ENCODE data around the gene POLR2J. TPM values are rescaled to one million over a fixed set of nuclear protein-coding genes. Genes with fewer than 3 reads are reported as not detected.
A peak's percentile ranks its signal among the peaks of the same experiment; 100 is the strongest.

The POLR2J gene
- total RNA-seq, 1 donor from 2014 or later, result 28.4 TPM

GRCh38 chr7:102426268-102427018 lies 52.3 kb downstream of the POLR2J start:
- no peaks in the 10 kb centered on the region for H3K36me3 Mint-ChIP-seq (ENCODE audit: unreplicated experiment)
- H3K27ac Mint-ChIP-seq (ENCODE audit: unreplicated experiment), result peak overlapping the region; percentile 97
- peak overlapping the region; percentile 78 for H3K4me3 Mint-ChIP-seq (ENCODE audit: unreplicated experiment)
- H3K9me3 Mint-ChIP-seq (ENCODE audit: unreplicated experiment), result peaks cover 29% of the 10 kb centered on the region
- peaks cover 15% of the 10 kb centered on the region for H3K27me3 Mint-ChIP-seq (ENCODE audit: unreplicated experiment)
- peaks cover 29% of the 10 kb centered on the region for H3K4me1 Mint-ChIP-seq (ENCODE audit: low read depth, unreplicated experiment)
- no peak for DNase-seq
- TF ChIP-seq, protein P1, sequence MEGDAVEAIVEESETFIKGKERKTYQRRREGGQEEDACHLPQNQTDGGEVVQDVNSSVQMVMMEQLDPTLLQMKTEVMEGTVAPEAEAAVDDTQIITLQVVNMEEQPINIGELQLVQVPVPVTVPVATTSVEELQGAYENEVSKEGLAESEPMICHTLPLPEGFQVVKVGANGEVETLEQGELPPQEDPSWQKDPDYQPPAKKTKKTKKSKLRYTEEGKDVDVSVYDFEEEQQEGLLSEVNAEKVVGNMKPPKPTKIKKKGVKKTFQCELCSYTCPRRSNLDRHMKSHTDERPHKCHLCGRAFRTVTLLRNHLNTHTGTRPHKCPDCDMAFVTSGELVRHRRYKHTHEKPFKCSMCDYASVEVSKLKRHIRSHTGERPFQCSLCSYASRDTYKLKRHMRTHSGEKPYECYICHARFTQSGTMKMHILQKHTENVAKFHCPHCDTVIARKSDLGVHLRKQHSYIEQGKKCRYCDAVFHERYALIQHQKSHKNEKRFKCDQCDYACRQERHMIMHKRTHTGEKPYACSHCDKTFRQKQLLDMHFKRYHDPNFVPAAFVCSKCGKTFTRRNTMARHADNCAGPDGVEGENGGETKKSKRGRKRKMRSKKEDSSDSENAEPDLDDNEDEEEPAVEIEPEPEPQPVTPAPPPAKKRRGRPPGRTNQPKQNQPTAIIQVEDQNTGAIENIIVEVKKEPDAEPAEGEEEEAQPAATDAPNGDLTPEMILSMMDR (IDR thresholded peaks at IDR 0.05; ENCODE audit: partially characterized antibody, unreplicated experiment), result no peak

- DNase-seq, result peak; percentile 77
- Mint-ChIP-seq H3K4me1 (ENCODE audit: low read depth, unreplicated experiment) (peaks cover 27% of the 10 kb centered on the region), H3K9me3 (ENCODE audit: unreplicated experiment) (peaks cover 29% of the 10 kb centered on the region), H3K36me3 (ENCODE audit: unreplicated experiment) (peaks cover 3% of the 10 kb centered on the region), H3K27ac (ENCODE audit: unreplicated experiment) (peak overlapping the region; percentile 97), H3K4me3 (ENCODE audit: unreplicated experiment) (peak overlapping the region; percentile 78), H3K27me3 (ENCODE audit: unreplicated experiment) (peaks cover 14% of the 10 kb centered on the region)
- TF ChIP-seq, protein P1 (IDR thresholded peaks at IDR 0.05; ENCODE audit: partially characterized antibody, unreplicated experiment), result no peak
Measured at GRCh38 chr7:102425639-102426267, 53.0 kb downstream of the POLR2J start.

DNA sequence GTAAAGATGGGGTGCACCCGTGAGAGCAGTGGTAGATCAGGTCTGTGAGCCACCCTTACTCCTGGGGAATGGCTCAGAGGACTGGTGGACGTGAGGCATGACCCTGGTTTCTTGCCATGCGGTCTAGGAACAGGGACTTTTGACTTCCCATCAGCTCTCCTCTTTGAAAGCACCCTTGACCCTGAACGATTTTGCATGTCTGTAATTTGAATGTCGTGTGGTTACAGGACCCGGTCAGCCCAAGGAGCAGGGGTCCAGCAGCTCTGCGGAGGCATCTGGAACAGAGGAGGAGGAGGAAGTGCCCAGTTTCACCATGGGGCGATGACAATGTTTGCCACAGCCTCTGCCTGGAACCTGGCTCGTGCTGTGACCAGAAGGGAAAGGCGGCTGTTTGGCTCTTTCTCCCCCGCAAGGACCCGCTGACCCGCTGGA lies 53.9 kb downstream of the POLR2J start:
- no peak for DNase-seq
- H3K9me3 Mint-ChIP-seq (ENCODE audit: unreplicated experiment), result peaks cover 29% of the 10 kb centered on the region
- peaks cover 14% of the 10 kb centered on the region for H3K27me3 Mint-ChIP-seq (ENCODE audit: unreplicated experiment)
- TF ChIP-seq, protein P1 (IDR thresholded peaks at IDR 0.05; ENCODE audit: partially characterized antibody, unreplicated experiment), result no peak
- peaks cover 26% of the 10 kb centered on the region for H3K4me1 Mint-ChIP-seq (ENCODE audit: low read depth, unreplicated experiment)
- H3K27ac Mint-ChIP-seq (ENCODE audit: unreplicated experiment), result peak overlapping the region; percentile 97
- H3K4me3 Mint-ChIP-seq (ENCODE audit: unreplicated experiment), result peak overlapping the region; percentile 78
- H3K36me3 Mint-ChIP-seq (ENCODE audit: unreplicated experiment), result peaks cover 5% of the 10 kb centered on the region

DNA sequence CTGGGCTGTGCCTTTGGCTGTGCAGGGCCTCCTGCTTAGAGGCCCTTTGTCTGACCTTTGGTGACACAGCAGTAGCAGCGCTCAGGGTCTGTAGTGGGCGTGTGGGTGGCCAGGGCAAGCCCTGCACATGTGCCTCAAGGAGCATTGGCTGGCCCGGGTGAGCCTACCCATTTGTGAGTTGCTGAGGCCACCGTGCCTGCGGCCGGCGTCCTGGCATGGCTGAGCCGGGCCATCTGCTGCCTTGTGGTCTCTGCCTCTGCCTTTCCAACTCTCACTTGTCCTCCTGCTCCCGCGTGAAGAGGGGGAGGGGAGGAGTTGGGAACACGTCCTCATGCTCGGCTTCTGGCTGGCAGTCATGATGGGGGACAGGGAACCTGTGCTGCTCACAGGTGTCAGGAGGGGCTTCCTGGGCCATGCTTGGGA lies 54.6 kb downstream of the POLR2J start:
- Mint-ChIP-seq H3K36me3 (ENCODE audit: unreplicated experiment) (peaks cover 5% of the 10 kb centered on the region), H3K9me3 (ENCODE audit: unreplicated experiment) (peaks cover 23% of the 10 kb centered on the region), H3K4me3 (ENCODE audit: unreplicated experiment) (peak overlapping the region; percentile 78), H3K27me3 (ENCODE audit: unreplicated experiment) (peaks cover 14% of the 10 kb centered on the region), H3K27ac (ENCODE audit: unreplicated experiment) (peak overlapping the region; percentile 97), H3K4me1 (ENCODE audit: low read depth, unreplicated experiment) (peaks cover 26% of the 10 kb centered on the region)
- peak; percentile 86 for DNase-seq
- TF ChIP-seq, protein P1 (IDR thresholded peaks at IDR 0.05; ENCODE audit: partially characterized antibody, unreplicated experiment), result no peak

Small RNA genes within 50 kb of the gene (microRNA-seq; reads per million reads assigned to microRNA genes)
- gene MIR4467 (ENCODE audit: unreplicated experiment), result 14.6 reads per million, percentile 54 among the genes with 10 or more reads in this experiment
- 7.7 reads per million, percentile 42 among the genes with 10 or more reads in this experiment for gene MIR5090 (ENCODE audit: unreplicated experiment)

Other genes with a start within 250 kb of the POLR2J start
- gene SH2B2, start 192.1 kb downstream of the POLR2J start, total RNA-seq (ENCODE audit: unreplicated experiment), result 11.6 TPM
- not detected for gene SPDYE6, start 122.5 kb downstream of the POLR2J start, total RNA-seq (ENCODE audit: unreplicated experiment)
- gene PRKRIP1, start 82.6 kb downstream of the POLR2J start, total RNA-seq (ENCODE audit: unreplicated experiment), result 31.0 TPM
- 31.8 TPM for gene ORAI2, start 45.3 kb downstream of the POLR2J start, total RNA-seq (ENCODE audit: unreplicated experiment)
- 9.8 TPM for gene ALKBH4, start 14.1 kb downstream of the POLR2J start, total RNA-seq (ENCODE audit: unreplicated experiment)
- 37.0 TPM for gene LRWD1, start 13.9 kb downstream of the POLR2J start, total RNA-seq (ENCODE audit: unreplicated experiment)
- gene RASA4B, start 38.9 kb upstream of the POLR2J start, total RNA-seq (ENCODE audit: unreplicated experiment), result 40.1 TPM
- 11.4 TPM for gene UPK3BL2, start 64.8 kb upstream of the POLR2J start, total RNA-seq (ENCODE audit: unreplicated experiment)
- not detected for gene SPDYE2, start 72.3 kb upstream of the POLR2J start, total RNA-seq (ENCODE audit: unreplicated experiment)
- 32.5 TPM for gene POLR2J3, start 93.7 kb upstream of the POLR2J start, total RNA-seq (ENCODE audit: unreplicated experiment)
- gene RASA4, start 137.8 kb upstream of the POLR2J start, total RNA-seq (ENCODE audit: unreplicated experiment), result 102 TPM
- gene UPK3BL1, start 163.9 kb upstream of the POLR2J start, total RNA-seq (ENCODE audit: unreplicated experiment), result 21.9 TPM
- not detected for gene SPDYE2B, start 171.4 kb upstream of the POLR2J start, total RNA-seq (ENCODE audit: unreplicated experiment)
- 13.4 TPM for gene POLR2J2, start 192.7 kb upstream of the POLR2J start, total RNA-seq (ENCODE audit: unreplicated experiment)